ENCODE results near the gene PURB. TPM values are rescaled to one million over a fixed set of nuclear protein-coding genes. Genes with fewer than 3 reads are reported as not detected.
"Not testable (repeated sequence)": the region's sequence is repeated elsewhere in the genome, so short reads cannot be mapped to it uniquely, and the experiment has no call there.

The PURB gene
- total RNA-seq, 1 donor = 14.0 TPM

- no peak for DNase-seq (ENCODE audit: low read depth in 2 of 3, low spot score in 2 of 3)
Measured at GRCh38 chr7:44893710-44894234, 8.4 kb upstream of the PURB start.

GRCh38 chr7:44891791-44892190 is 6.5 kb upstream of the PURB start:
- DNase-seq (ENCODE audit: low read depth in 2 of 3, low spot score in 2 of 3) = no peak

GRCh38 chr7:44891372-44891771 is 6.0 kb upstream of the PURB start:
- DNase-seq (ENCODE audit: low read depth in 2 of 3, low spot score in 2 of 3) = no peak

- DNase-seq (ENCODE audit: low read depth in 2 of 3, low spot score in 2 of 3) = no peak
Measured at GRCh38 chr7:44889086-44889781, 3.9 kb upstream of the PURB start.

- no peak for DNase-seq (ENCODE audit: low read depth in 2 of 3, low spot score in 2 of 3)
Measured at GRCh38 chr7:44887293-44887692, 2.0 kb upstream of the PURB start.

GRCh38 chr7:44884621-44885393 is 523 bp downstream of the PURB start:
- DNase-seq (ENCODE audit: low read depth in 2 of 3, low spot score in 2 of 3) = peak; percentile 44 to 75 (median 47)

- DNase-seq (ENCODE audit: low read depth in 2 of 3, low spot score in 2 of 3) = no peak
Measured at GRCh38 chr7:44883961-44884620, 1.2 kb downstream of the PURB start.

GRCh38 chr7:44882899-44883298 is 2.4 kb downstream of the PURB start:
- no peak for DNase-seq (ENCODE audit: low read depth in 2 of 3, low spot score in 2 of 3)

- peak in 1 of 3 donors; percentile 34 for DNase-seq (ENCODE audit: low read depth in 2 of 3, low spot score in 2 of 3)
Measured at GRCh38 chr7:44881610-44882009, 3.7 kb downstream of the PURB start.

- DNase-seq (ENCODE audit: low read depth in 2 of 3, low spot score in 2 of 3) = no peak
Measured at GRCh38 chr7:44881066-44881600, 4.2 kb downstream of the PURB start.

GRCh38 chr7:44880317-44881018 is 4.9 kb downstream of the PURB start:
- DNase-seq (ENCODE audit: low read depth in 2 of 3, low spot score in 2 of 3) = no peak

GRCh38 chr7:44876393-44876792 is 8.9 kb downstream of the PURB start:
- no peak for DNase-seq (ENCODE audit: low read depth in 2 of 3, low spot score in 2 of 3)

GRCh38 chr7:44875241-44875640 is 10.1 kb downstream of the PURB start:
- no peak for DNase-seq (ENCODE audit: low read depth in 2 of 3, low spot score in 2 of 3)

- DNase-seq (ENCODE audit: low read depth in 2 of 3, low spot score in 2 of 3) = no peak
Measured at GRCh38 chr7:44872787-44873186, 12.5 kb downstream of the PURB start.

- not testable (repeated sequence) for DNase-seq (ENCODE audit: low read depth in 2 of 3, low spot score in 2 of 3)
Measured at GRCh38 chr7:44871918-44872317, 13.4 kb downstream of the PURB start.

- not testable (repeated sequence) for DNase-seq (ENCODE audit: low read depth in 2 of 3, low spot score in 2 of 3)
Measured at GRCh38 chr7:44870780-44871179, 14.6 kb downstream of the PURB start.

- not testable (repeated sequence) for DNase-seq (ENCODE audit: low read depth in 2 of 3, low spot score in 2 of 3)
Measured at GRCh38 chr7:44870336-44870735, 15.0 kb downstream of the PURB start.

- no peak for DNase-seq (ENCODE audit: low read depth in 2 of 3, low spot score in 2 of 3)
Measured at GRCh38 chr7:44867073-44867995, 18.0 kb downstream of the PURB start.

GRCh38 chr7:44861949-44862348 is 23.4 kb downstream of the PURB start:
- not testable (repeated sequence) for DNase-seq (ENCODE audit: low read depth in 2 of 3, low spot score in 2 of 3)
